ENCODE measurements around the gene P4HA3. TPM values are rescaled to one million over a fixed set of nuclear protein-coding genes. Genes with fewer than 3 reads are reported as not detected.

Gene P4HA3
- total RNA-seq, 4 donors from 2014 or later, result 0.51 to 1.9 (median 0.64) TPM; not detected in 1

- intact Hi-C loops (cut with DNase I; ENCODE audit: low total_unique reads), result no loop called here
- DNase-seq, result no peak
- Histone ChIP-seq H3K9me3 (peaks cover 0 to 11% of the 10 kb centered on the region in 2 donors), H3K27ac (peak overlapping the region; percentile 10 to 55), H3K36me3 (no peaks in the 10 kb centered on the region), H3K27me3 (no peaks in the 10 kb centered on the region), H3K4me1 (no peaks in the 10 kb centered on the region), H3K4me3 (no peak overlapping the region)
- no peak for TF ChIP-seq CTCF (IDR thresholded peaks at IDR 0.05)
- no peak for TF ChIP-seq POLR2A (IDR thresholded peaks at IDR 0.05)
Observed at GRCh38 chr11:74319139-74319816, 7.8 kb upstream of the P4HA3 start.

DNA sequence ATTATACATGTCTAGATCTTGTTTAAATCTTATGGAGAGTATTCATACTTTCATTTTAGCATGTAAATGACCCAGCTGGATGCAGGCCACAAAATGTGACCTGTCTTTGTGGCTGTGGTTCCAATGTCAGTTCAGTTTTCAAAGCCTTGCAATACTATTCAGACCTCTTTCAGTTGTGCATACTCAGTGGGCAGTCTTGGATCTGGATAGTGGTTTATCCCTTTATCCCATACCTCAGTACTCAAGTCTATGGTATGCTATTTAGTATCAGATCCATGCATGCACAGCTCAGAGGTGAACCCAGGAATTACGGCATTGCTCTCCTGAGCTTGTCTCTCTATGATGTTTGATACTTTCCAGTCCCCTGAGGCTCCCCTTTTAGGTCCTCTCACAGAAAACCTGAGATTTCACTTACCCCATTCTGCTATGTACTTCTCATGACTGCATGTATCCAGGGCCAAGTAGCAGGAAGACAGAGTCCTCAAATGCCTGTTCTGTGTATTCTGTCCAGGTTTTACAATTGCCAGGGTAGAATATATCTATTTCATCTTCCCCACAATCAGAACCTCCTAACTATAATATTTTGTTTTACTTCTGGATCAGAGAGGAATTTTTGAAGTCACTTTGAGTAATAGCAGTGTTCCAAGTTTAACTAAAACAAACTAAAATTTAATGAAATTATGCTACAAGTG is 6.9 kb upstream of the P4HA3 start:
- Histone ChIP-seq H3K9me3 (peaks cover 0 to 11% of the 10 kb centered on the region in 2 donors), H3K4me3 (no peak overlapping the region), H3K36me3 (no peaks in the 10 kb centered on the region), H3K27me3 (no peaks in the 10 kb centered on the region), H3K27ac (peak overlapping the region; percentile 10 to 55), H3K4me1 (no peaks in the 10 kb centered on the region)
- intact Hi-C loops (cut with DNase I; ENCODE audit: low total_unique reads), result no loop called here
- no peak for DNase-seq
- TF ChIP-seq CTCF (IDR thresholded peaks at IDR 0.05) (no peak), POLR2A (IDR thresholded peaks at IDR 0.05) (no peak)

- no peaks in the 10 kb centered on the region for H3K27me3 ChIP-seq
- no peak for TF ChIP-seq POLR2A (IDR thresholded peaks at IDR 0.05)
- H3K27ac ChIP-seq, result no peak overlapping the region
- H3K36me3 ChIP-seq, result no peaks in the 10 kb centered on the region
- H3K9me3 ChIP-seq, result peaks cover 0 to 11% of the 10 kb centered on the region in 2 donors
- intact Hi-C loops (cut with DNase I; ENCODE audit: low total_unique reads), result no loop called here
- H3K4me3 ChIP-seq, result no peak overlapping the region
- DNase-seq, result no peak
- H3K4me1 ChIP-seq, result no peaks in the 10 kb centered on the region
Observed at GRCh38 chr11:74316772-74317505, 5.5 kb upstream of the P4HA3 start.

GRCh38 chr11:74312326-74312725 is 886 bp upstream of the P4HA3 start:
- peaks cover 0 to 11% of the 10 kb centered on the region in 2 donors for H3K9me3 ChIP-seq
- no peaks in the 10 kb centered on the region for H3K4me1 ChIP-seq
- no peak overlapping the region for H3K4me3 ChIP-seq
- no peaks in the 10 kb centered on the region for H3K36me3 ChIP-seq
- no peak overlapping the region for H3K27ac ChIP-seq
- intact Hi-C loops (cut with DNase I; ENCODE audit: low total_unique reads), result no loop called here
- H3K27me3 ChIP-seq, result no peaks in the 10 kb centered on the region
- TF ChIP-seq POLR2A (IDR thresholded peaks at IDR 0.05) (no peak), CTCF (IDR thresholded peaks at IDR 0.05) (no peak)
- DNase-seq, result no peak

GRCh38 chr11:74310857-74311256 is 583 bp downstream of the P4HA3 start:
- peak overlapping the region; percentile 13 to 39 for H3K4me3 ChIP-seq
- TF ChIP-seq POLR2A (IDR thresholded peaks at IDR 0.05) (no peak), CTCF (IDR thresholded peaks at IDR 0.05) (no peak)
- no peaks in the 10 kb centered on the region for H3K9me3 ChIP-seq
- no peak overlapping the region for H3K27ac ChIP-seq
- H3K36me3 ChIP-seq, result no peaks in the 10 kb centered on the region
- DNase-seq, result no peak
- H3K27me3 ChIP-seq, result no peaks in the 10 kb centered on the region
- intact Hi-C loops (cut with DNase I; ENCODE audit: low total_unique reads), result no loop called here
- no peaks in the 10 kb centered on the region for H3K4me1 ChIP-seq
